OCI-LY3 (cell line): ENCODE measurements around the gene SYNPO2L.

Source experiments
- H2AFZ ChIP-seq: fragments of 200-600, 300-600 bp; shearing (Covaris generic); 2 replicates; pipeline ENCODE4 v1.6.0; 2014; ENCODE audit warnings: antibody characterized with exemption, low read depth, low read length
- H3K27ac ChIP-seq: fragments of 200-600, 300-600 bp; sonication (generic); 2 replicates; pipeline ENCODE4 v1.5.1; 2014; ENCODE audit warnings: mild to moderate bottlenecking, low read length, moderate library complexity, mixed read lengths
- H3K27me3 ChIP-seq: fragments of 200-600, 300-600 bp; sonication (generic); 2 replicates; pipeline ENCODE4 v1.6.1; 2014; ENCODE audit warnings: low read depth, low read length, mixed read lengths
- H3K36me3 ChIP-seq: fragments of 200-600, 300-600 bp; sonication (generic); replicated peaks from 2 replicates; pipeline ENCODE3; 2014; ENCODE audit warnings: low read depth, low read length, mixed read lengths
- H3K4me1 ChIP-seq: fragments of 300-600, 200-600 bp; sonication (generic); 2 replicates; pipeline ENCODE4 v1.6.1; 2014; ENCODE audit warnings: low read length, mixed read lengths
- H3K4me2 ChIP-seq: fragments of 200-600, 300-600 bp; sonication (generic); 2 replicates; pipeline ENCODE4 v1.6.1; 2014; ENCODE audit warnings: low read length, mixed read lengths
- H3K4me3 ChIP-seq: fragments of 300-600, 200-600 bp; sonication (generic); 2 replicates; pipeline ENCODE4 v1.5.1; 2014; ENCODE audit warnings: antibody characterized with exemption, mild to moderate bottlenecking, low read length, moderate library complexity
- H3K79me2 ChIP-seq: fragments of 300-600, 200-600 bp; shearing (Covaris generic); 2 replicates; pipeline ENCODE4 v1.6.1; 2014; ENCODE audit warnings: mild to moderate bottlenecking, low read length, mixed read lengths
- H3K9ac ChIP-seq: fragments of 300-600, 200-600 bp; shearing (Covaris generic); 2 replicates; pipeline ENCODE4 v1.6.0; 2014; ENCODE audit warnings: mild to moderate bottlenecking, low read length, moderate library complexity
- H3K9me3 ChIP-seq: fragments of 200-600, 300-600 bp; shearing (Covaris generic); 2 replicates; pipeline ENCODE4 v1.6.1; 2014; ENCODE audit warnings: low read length, mixed read lengths; ENCODE audit not compliant: insufficient read depth
- H4K20me1 ChIP-seq: fragments of 200-600, 300-600 bp; sonication (generic); 2 replicates; pipeline ENCODE4 v1.6.1; 2016; ENCODE audit warnings: low read length, mixed read lengths; ENCODE audit not compliant: insufficient read depth
- CTCF ChIP-seq: fragments of 200-600, 300-600 bp; sonication (generic); IDR thresholded peaks from 2 replicates; pipeline ENCODE4 v1.5.1; 2014; ENCODE audit warnings: antibody characterized with exemption, low read length, low read depth
- EZH2phosphoT487 ChIP-seq: fragments of 200-600 bp; shearing (Covaris generic); IDR thresholded peaks from 2 replicates; pipeline ENCODE4 v1.6.1; 2018; ENCODE audit warnings: antibody characterized with exemption, mixed run types, low read depth

SYNPO2L gene

GRCh38 chr10:73635781-73636180, 20.0 kb downstream of the SYNPO2L start:
- TF ChIP-seq EZH2phosphoT487 (no peak), CTCF (no peak)
- Histone ChIP-seq H3K36me3 (no peaks in the 10 kb centered on the region), H3K4me3 (no peak overlapping the region), H3K9ac (no peak overlapping the region), H4K20me1 (no peaks in the 10 kb centered on the region), H3K27me3 (no peaks in the 10 kb centered on the region), H3K4me1 (no peaks in the 10 kb centered on the region), H3K4me2 (no peak overlapping the region), H3K27ac (no peak overlapping the region), H2AFZ (no peak overlapping the region), H3K9me3 (no peaks in the 10 kb centered on the region), H3K79me2 (no peaks in the 10 kb centered on the region)

GRCh38 chr10:73634421-73634820, 21.4 kb downstream of the SYNPO2L start:
- Histone ChIP-seq H3K4me1 (no peaks in the 10 kb centered on the region), H3K36me3 (no peaks in the 10 kb centered on the region), H2AFZ (no peak overlapping the region), H3K27me3 (no peaks in the 10 kb centered on the region), H3K9me3 (no peaks in the 10 kb centered on the region), H3K79me2 (no peaks in the 10 kb centered on the region), H4K20me1 (no peaks in the 10 kb centered on the region), H3K4me3 (no peak overlapping the region), H3K9ac (no peak overlapping the region), H3K4me2 (no peak overlapping the region), H3K27ac (no peak overlapping the region)
- TF ChIP-seq EZH2phosphoT487 (no peak), CTCF (no peak)

GRCh38 chr10:73629165-73629564, 26.7 kb downstream of the SYNPO2L start:
- no peak overlapping the region for H2AFZ ChIP-seq
- H4K20me1 ChIP-seq: no peaks in the 10 kb centered on the region
- no peaks in the 10 kb centered on the region for H3K36me3 ChIP-seq
- no peak overlapping the region for H3K4me3 ChIP-seq
- H3K79me2 ChIP-seq: peaks cover 7% of the 10 kb centered on the region
- H3K9me3 ChIP-seq: no peaks in the 10 kb centered on the region
- no peak overlapping the region for H3K9ac ChIP-seq
- H3K27me3 ChIP-seq: no peaks in the 10 kb centered on the region
- H3K4me1 ChIP-seq: peaks cover 4% of the 10 kb centered on the region; the same call in 1 of the 2 replicates
- TF ChIP-seq CTCF: no peak
- no peak for TF ChIP-seq EZH2phosphoT487
- H3K4me2 ChIP-seq: no peak overlapping the region
- H3K27ac ChIP-seq: no peak overlapping the region

GRCh38 chr10:73628405-73628804, 27.4 kb downstream of the SYNPO2L start:
- Histone ChIP-seq H3K4me2 (no peak overlapping the region), H2AFZ (no peak overlapping the region), H4K20me1 (no peaks in the 10 kb centered on the region), H3K27ac (no peak overlapping the region), H3K36me3 (no peaks in the 10 kb centered on the region), H3K9me3 (no peaks in the 10 kb centered on the region), H3K27me3 (no peaks in the 10 kb centered on the region), H3K9ac (no peak overlapping the region), H3K4me1 (peaks cover 4% of the 10 kb centered on the region; the same call in 1 of the 2 replicates), H3K79me2 (peaks cover 7% of the 10 kb centered on the region), H3K4me3 (no peak overlapping the region)
- no peak for TF ChIP-seq CTCF
- no peak for TF ChIP-seq EZH2phosphoT487
